Heart left ventricle (tissue), 13 donors: Measurements from ENCODE around the gene PBX1.

ENCODE experiments used
- POLR2A ChIP-seq, 2 donors: fragments of 450-650 bp; IDR thresholded peaks; one replicate each; pipeline ENCODE4 v1.6.1; 2017; ENCODE audit warnings: antibody characterized with exemption in 2 of 2, mild to moderate bottlenecking in 2 of 2, moderate library complexity in 2 of 2
- TF ChIP-seq, protein P1 (sequence below), 12 donors: fragments of 200-600 bp; sonication (generic) in 4 of 12; IDR thresholded peaks; one replicate each; pipeline versions ENCODE4 v1.5.0 to v1.8.0; 2018 to 2022; ENCODE audit warnings: antibody characterized with exemption in 12 of 12, mild to moderate bottlenecking in 5 of 12
- donor health status: ischemic (EF 13 %, LVEDD 7.1; RV severe dilation, severe dysfunction).
- donor health status: DM: no; HTN: yes; CAD: no.
- donor health status: DM: no; HTN: no; CAD: no.
- donor health status: ischemic (EF 25% LVEDD 6.9; RV normal size, moderate dysfunction).
- donor health status: ischemic (EF 25% LVEDD 5.7; RV mildly dilated, moderate dysfunction).
- donor health status: ischemic (EF 35%, LVEDD 5.7; RV mildly dilated, moderate dysfunction).
- donor health status: nonischemic (EF 11% LVEDD 7.7; RV severe dilation, severe dysfunction).
- donor health status: DM: yes; HTN: yes; CAD: no.
- donor health status: PGD.
- donor health status: ischemic (EF 29% LVEDD 5.4; RV normal size, mild dysfunction).
- donor health status: nonischemic (EF 23%, LVEDD 6.1; RV moderate dilation, normal function).

DNA sequence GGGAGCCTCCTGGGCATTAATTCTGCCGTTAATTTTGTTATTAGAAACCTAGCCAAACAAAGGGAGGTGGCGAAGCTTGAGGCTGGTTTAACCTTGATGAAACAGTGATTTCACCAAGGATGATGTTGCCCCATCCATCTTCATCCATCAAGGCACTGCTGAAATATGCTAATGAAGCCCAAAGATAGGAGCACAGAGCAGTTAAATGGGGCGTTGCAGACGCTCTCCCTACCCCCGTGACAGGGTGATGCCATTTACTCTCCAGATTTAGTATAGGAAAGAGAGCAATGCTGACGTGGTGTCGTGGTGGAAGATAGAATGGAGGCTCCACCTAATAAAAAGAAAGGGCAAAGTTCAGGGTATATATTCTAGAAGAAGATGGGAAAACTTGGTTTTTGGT lies 84.0 kb downstream of the PBX1 start:
- TF ChIP-seq, protein P1, sequence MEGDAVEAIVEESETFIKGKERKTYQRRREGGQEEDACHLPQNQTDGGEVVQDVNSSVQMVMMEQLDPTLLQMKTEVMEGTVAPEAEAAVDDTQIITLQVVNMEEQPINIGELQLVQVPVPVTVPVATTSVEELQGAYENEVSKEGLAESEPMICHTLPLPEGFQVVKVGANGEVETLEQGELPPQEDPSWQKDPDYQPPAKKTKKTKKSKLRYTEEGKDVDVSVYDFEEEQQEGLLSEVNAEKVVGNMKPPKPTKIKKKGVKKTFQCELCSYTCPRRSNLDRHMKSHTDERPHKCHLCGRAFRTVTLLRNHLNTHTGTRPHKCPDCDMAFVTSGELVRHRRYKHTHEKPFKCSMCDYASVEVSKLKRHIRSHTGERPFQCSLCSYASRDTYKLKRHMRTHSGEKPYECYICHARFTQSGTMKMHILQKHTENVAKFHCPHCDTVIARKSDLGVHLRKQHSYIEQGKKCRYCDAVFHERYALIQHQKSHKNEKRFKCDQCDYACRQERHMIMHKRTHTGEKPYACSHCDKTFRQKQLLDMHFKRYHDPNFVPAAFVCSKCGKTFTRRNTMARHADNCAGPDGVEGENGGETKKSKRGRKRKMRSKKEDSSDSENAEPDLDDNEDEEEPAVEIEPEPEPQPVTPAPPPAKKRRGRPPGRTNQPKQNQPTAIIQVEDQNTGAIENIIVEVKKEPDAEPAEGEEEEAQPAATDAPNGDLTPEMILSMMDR (IDR thresholded peaks at IDR 0.05) = no peak
- no peak for TF ChIP-seq POLR2A (IDR thresholded peaks at IDR 0.05)
